HepG2 (cell line): ENCODE results near the gene BABAM2. TPM values are rescaled to one million over a fixed set of nuclear protein-coding genes. Genes with fewer than 3 reads are reported as not detected.

Experiments
- ARNTL ChIP-seq: sonication (generic); formaldehyde crosslinking; IDR thresholded peaks from 2 replicates; pipeline ENCODE4 v1.4.0; 2020; ENCODE audit warnings: mild to moderate bottlenecking, missing genetic modification reagents
- HOXD1 ChIP-seq: sonication (generic); formaldehyde crosslinking; IDR thresholded peaks from 2 replicates; pipeline ENCODE4 v1.5.0; 2020; ENCODE audit warnings: missing genetic modification reagents
- IKZF4 ChIP-seq: sonication (generic); formaldehyde crosslinking; IDR thresholded peaks from 2 replicates; pipeline ENCODE4 v1.5.1; 2020; ENCODE audit warnings: borderline replicate concordance, mild to moderate bottlenecking, low read depth, missing genetic modification reagents; ENCODE audit errors: not compliant biosample characterization
- MATR3 ChIP-seq: sonication (generic); formaldehyde crosslinking; IDR thresholded peaks from 2 replicates; pipeline ENCODE4 v1.4.0; 2020; ENCODE audit warnings: missing genetic modification reagents
- SMAD9 ChIP-seq: sonication (generic); formaldehyde crosslinking; IDR thresholded peaks from 2 replicates; pipeline ENCODE4 v1.5.1; 2020; ENCODE audit warnings: mild to moderate bottlenecking, missing genetic modification reagents
- SNRNP70 ChIP-seq: fragments of 200-400 bp; formaldehyde crosslinking; IDR thresholded peaks from 2 replicates; pipeline ENCODE4 v1.6.1; 2017; ENCODE audit warnings: mild to moderate bottlenecking, low read depth, low read length, moderate library complexity
- STAG1 ChIP-seq: sonication (generic); formaldehyde crosslinking; IDR thresholded peaks from 2 replicates; pipeline ENCODE4 v1.4.0; 2020; ENCODE audit warnings: missing genetic modification reagents
- ZBTB42 ChIP-seq: sonication (generic); formaldehyde crosslinking; IDR thresholded peaks from 2 replicates; pipeline ENCODE4 v1.5.0; 2020; ENCODE audit warnings: mild to moderate bottlenecking, missing genetic modification reagents
- ZKSCAN5 ChIP-seq: sonication (generic); formaldehyde crosslinking; IDR thresholded peaks from 2 replicates; pipeline ENCODE4 v1.5.1; 2020; ENCODE audit warnings: mild to moderate bottlenecking, missing genetic modification reagents
- ZMYM4 ChIP-seq: sonication (generic); formaldehyde crosslinking; IDR thresholded peaks from 2 replicates; pipeline ENCODE4 v1.8.1; 2023; ENCODE audit warnings: mild to moderate bottlenecking, missing genetic modification reagents
- ZNF557 ChIP-seq: sonication (generic); formaldehyde crosslinking; IDR thresholded peaks from 2 replicates; pipeline ENCODE4 v1.4.0; 2020; ENCODE audit warnings: missing genetic modification reagents
- ZNF577 ChIP-seq: sonication (generic); formaldehyde crosslinking; IDR thresholded peaks from 2 replicates; pipeline ENCODE4 v1.4.0; 2020; ENCODE audit warnings: mild to moderate bottlenecking, low read depth, missing genetic modification reagents, borderline replicate concordance
- ZNF605 ChIP-seq: sonication (generic); formaldehyde crosslinking; IDR thresholded peaks from 2 replicates; pipeline ENCODE4 v1.8.0; 2022; ENCODE audit warnings: mild to moderate bottlenecking, missing genetic modification reagents
- ZNF615 ChIP-seq: sonication (generic); formaldehyde crosslinking; IDR thresholded peaks from 2 replicates; pipeline ENCODE4 v1.5.0; 2020; ENCODE audit warnings: mild to moderate bottlenecking, missing genetic modification reagents, borderline replicate concordance
- ZNF724P ChIP-seq: sonication (generic); formaldehyde crosslinking; IDR thresholded peaks from 2 replicates; pipeline ENCODE4 v1.8.0; 2022; ENCODE audit warnings: missing genetic modification reagents, borderline replicate concordance
- polyA plus RNA-seq, 8 experiments: library from polyadenylated mRNA; depleted of rRNA in 3 of 8; stranded (reverse) in 7 of 8; unstranded in 1 of 8; fragments of >200 nt; fragmentation: Illumina TruSeq in 4 of 8; extraction: Trizol in 4 of 8; gene quantifications; 2 replicates each; pipeline versions ENCODE4 v1.2.1 to v1.2.3, GENCODE V29; 2011 to 2016; ENCODE audit warnings: low read depth in 4 of 8, missing spikeins in 1 of 8, mixed read lengths in 1 of 8; ENCODE audit not compliant: insufficient read depth in 1 of 8
- total RNA-seq, 5 experiments: library from RNA; depleted of rRNA; stranded (reverse); fragments of >200 nt; fragmentation: Illumina TruSeq; extraction: Trizol; gene quantifications; 2 replicates each; pipeline ENCODE4 v1.2.3, GENCODE V29; 2016; ENCODE audit warnings: low read depth in 1 of 5
- TF ChIP-seq, protein P1 (sequence below): IDR thresholded peaks from 2 replicates; pipeline ENCODE4 v1.6.1; 2016; ENCODE audit warnings: missing compliant biosample characterization, missing genetic modification reagents, borderline replicate concordance
- TF ChIP-seq, protein P2 (sequence below): sonication (generic); formaldehyde crosslinking; IDR thresholded peaks from 2 replicates; pipeline ENCODE4 v1.4.0; 2020; ENCODE audit warnings: missing genetic modification reagents
- TF ChIP-seq, protein P3 (sequence below): sonication (generic); formaldehyde crosslinking; conservative IDR thresholded peaks from 2 replicates; pipeline ENCODE4 v1.8.1; 2023; ENCODE audit warnings: missing genetic modification reagents
- TF ChIP-seq, protein P4 (sequence below): sonication (generic); formaldehyde crosslinking; IDR thresholded peaks from 2 replicates; pipeline ENCODE4 v1.4.0; 2020; ENCODE audit warnings: missing genetic modification reagents
- TF ChIP-seq, protein P5 (sequence below): sonication (generic); formaldehyde crosslinking; IDR thresholded peaks from 2 replicates; pipeline ENCODE4 v1.4.0; 2020; ENCODE audit warnings: mild to moderate bottlenecking, missing genetic modification reagents

Gene BABAM2
- total and polyA plus RNA-seq, 2 of the 13 experiments (the other 11 are each of a cell fraction or from before 2014, with no cell fraction given): 24.9 to 28.0 TPM

DNA sequence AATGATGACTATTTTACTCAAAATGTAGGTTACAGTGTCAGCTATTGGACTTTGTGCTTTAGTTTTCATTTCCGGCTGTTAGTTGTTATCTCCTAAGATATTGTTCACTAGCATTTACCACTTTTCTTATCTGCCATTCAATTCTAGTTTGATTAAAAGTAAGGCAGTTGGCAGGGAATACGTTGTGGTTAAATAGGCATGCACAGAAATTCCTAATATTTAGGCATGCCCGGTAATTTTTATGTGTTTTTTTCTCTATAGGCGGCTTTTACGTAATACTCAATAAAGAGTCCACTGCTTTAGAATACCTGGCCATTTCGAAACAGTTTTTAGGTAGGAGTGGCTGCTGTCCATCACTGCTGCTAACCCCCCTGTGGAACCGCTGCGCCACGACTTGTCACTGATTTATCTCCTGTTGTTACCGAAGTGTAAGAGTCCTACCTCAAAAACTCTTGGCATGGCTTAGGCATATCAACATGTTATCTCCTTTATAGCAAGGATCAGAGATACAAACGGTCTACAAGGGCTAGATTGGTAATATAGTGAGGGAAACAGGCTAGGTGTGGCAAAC, 39.5 kb downstream of the BABAM2 start (continued):
- no peak for TF ChIP-seq ZNF557 (CRISPR knock-in tag)
- TF ChIP-seq SMAD9 (CRISPR knock-in tag): no peak
- no peak for TF ChIP-seq SNRNP70
- TF ChIP-seq HOXD1 (CRISPR knock-in tag): no peak
- TF ChIP-seq, protein P1, sequence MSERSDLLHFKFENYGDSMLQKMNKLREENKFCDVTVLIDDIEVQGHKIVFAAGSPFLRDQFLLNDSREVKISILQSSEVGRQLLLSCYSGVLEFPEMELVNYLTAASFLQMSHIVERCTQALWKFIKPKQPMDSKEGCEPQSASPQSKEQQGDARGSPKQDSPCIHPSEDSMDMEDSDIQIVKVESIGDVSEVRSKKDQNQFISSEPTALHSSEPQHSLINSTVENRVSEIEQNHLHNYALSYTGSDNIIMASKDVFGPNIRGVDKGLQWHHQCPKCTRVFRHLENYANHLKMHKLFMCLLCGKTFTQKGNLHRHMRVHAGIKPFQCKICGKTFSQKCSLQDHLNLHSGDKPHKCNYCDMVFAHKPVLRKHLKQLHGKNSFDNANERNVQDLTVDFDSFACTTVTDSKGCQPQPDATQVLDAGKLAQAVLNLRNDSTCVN (CRISPR knock-in tag): no peak
- TF ChIP-seq IKZF4 (CRISPR knock-in tag): no peak
- TF ChIP-seq ZMYM4 (CRISPR knock-in tag): peak; percentile 59; the same call in 1 of the 2 replicates
- TF ChIP-seq ZNF577: no peak
- no peak for TF ChIP-seq ZNF724P (CRISPR knock-in tag)
- TF ChIP-seq, protein P2, sequence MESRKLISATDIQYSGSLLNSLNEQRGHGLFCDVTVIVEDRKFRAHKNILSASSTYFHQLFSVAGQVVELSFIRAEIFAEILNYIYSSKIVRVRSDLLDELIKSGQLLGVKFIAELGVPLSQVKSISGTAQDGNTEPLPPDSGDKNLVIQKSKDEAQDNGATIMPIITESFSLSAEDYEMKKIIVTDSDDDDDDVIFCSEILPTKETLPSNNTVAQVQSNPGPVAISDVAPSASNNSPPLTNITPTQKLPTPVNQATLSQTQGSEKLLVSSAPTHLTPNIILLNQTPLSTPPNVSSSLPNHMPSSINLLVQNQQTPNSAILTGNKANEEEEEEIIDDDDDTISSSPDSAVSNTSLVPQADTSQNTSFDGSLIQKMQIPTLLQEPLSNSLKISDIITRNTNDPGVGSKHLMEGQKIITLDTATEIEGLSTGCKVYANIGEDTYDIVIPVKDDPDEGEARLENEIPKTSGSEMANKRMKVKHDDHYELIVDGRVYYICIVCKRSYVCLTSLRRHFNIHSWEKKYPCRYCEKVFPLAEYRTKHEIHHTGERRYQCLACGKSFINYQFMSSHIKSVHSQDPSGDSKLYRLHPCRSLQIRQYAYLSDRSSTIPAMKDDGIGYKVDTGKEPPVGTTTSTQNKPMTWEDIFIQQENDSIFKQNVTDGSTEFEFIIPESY (CRISPR knock-in tag): peak; percentile 77
- TF ChIP-seq ZNF615 (CRISPR knock-in tag): no peak
- TF ChIP-seq, protein P3, sequence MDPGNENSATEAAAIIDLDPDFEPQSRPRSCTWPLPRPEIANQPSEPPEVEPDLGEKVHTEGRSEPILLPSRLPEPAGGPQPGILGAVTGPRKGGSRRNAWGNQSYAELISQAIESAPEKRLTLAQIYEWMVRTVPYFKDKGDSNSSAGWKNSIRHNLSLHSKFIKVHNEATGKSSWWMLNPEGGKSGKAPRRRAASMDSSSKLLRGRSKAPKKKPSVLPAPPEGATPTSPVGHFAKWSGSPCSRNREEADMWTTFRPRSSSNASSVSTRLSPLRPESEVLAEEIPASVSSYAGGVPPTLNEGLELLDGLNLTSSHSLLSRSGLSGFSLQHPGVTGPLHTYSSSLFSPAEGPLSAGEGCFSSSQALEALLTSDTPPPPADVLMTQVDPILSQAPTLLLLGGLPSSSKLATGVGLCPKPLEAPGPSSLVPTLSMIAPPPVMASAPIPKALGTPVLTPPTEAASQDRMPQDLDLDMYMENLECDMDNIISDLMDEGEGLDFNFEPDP (CRISPR knock-in tag): no peak
- TF ChIP-seq, protein P4, sequence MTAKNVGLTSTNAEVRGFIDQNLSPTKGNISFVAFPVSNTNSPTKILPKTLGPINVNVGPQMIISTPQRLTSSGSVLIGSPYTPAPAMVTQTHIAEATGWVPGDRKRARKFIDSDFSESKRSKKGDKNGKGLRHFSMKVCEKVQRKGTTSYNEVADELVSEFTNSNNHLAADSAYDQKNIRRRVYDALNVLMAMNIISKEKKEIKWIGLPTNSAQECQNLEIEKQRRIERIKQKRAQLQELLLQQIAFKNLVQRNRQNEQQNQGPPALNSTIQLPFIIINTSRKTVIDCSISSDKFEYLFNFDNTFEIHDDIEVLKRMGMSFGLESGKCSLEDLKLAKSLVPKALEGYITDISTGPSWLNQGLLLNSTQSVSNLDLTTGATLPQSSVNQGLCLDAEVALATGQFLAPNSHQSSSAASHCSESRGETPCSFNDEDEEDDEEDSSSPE (CRISPR knock-in tag): no peak
- 0 out of 2 replicates have a peak, but pooled peaks have one; percentile 47 for TF ChIP-seq ZNF605
- TF ChIP-seq, protein P5, sequence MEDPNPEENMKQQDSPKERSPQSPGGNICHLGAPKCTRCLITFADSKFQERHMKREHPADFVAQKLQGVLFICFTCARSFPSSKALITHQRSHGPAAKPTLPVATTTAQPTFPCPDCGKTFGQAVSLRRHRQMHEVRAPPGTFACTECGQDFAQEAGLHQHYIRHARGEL (CRISPR knock-in tag): no peak
- TF ChIP-seq STAG1 (CRISPR knock-in tag): no peak
- TF ChIP-seq ARNTL (CRISPR knock-in tag): no peak
- no peak for TF ChIP-seq ZBTB42 (CRISPR knock-in tag)
- no peak for TF ChIP-seq ZKSCAN5
- TF ChIP-seq MATR3 (CRISPR knock-in tag): no peak
